GM10266 (cell line): ENCODE measurements around the gene DAZAP2.

Source experiments
- DNase-seq: peaks from one replicate; pipeline ENCODE4 v3.0.0; 2012; ENCODE audit errors: extremely low spot score
- TF ChIP-seq, protein P1 (sequence below): IDR thresholded peaks from 2 replicates; pipeline ENCODE4 v1.5.1; 2012; ENCODE audit warnings: mild to moderate bottlenecking, low read depth; ENCODE audit not compliant: control insufficient read depth, insufficient read depth; ENCODE audit errors: missing control alignments

DAZAP2 gene

DNA sequence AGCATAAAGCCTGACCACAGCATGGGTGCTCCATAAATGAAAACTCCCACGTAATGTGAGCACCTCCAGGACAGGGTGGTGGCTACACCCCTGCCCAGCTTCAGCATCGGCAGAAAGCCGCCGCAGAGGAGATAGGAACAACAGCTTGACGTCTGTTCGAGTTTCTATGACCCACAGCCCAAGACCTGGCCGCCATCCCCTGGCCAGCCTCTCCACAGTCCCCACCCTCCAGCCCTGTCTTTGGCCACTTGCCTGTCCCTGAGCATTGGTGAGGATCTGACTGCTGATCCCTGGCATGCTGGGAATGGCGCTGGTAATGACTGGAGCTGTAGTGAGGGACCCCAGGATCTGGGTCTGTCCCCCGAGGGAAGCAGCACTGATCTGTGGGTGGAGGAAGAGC lies 42.1 kb upstream of the DAZAP2 start:
- DNase-seq = no peak
- TF ChIP-seq, protein P1, sequence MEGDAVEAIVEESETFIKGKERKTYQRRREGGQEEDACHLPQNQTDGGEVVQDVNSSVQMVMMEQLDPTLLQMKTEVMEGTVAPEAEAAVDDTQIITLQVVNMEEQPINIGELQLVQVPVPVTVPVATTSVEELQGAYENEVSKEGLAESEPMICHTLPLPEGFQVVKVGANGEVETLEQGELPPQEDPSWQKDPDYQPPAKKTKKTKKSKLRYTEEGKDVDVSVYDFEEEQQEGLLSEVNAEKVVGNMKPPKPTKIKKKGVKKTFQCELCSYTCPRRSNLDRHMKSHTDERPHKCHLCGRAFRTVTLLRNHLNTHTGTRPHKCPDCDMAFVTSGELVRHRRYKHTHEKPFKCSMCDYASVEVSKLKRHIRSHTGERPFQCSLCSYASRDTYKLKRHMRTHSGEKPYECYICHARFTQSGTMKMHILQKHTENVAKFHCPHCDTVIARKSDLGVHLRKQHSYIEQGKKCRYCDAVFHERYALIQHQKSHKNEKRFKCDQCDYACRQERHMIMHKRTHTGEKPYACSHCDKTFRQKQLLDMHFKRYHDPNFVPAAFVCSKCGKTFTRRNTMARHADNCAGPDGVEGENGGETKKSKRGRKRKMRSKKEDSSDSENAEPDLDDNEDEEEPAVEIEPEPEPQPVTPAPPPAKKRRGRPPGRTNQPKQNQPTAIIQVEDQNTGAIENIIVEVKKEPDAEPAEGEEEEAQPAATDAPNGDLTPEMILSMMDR = no peak

DNA sequence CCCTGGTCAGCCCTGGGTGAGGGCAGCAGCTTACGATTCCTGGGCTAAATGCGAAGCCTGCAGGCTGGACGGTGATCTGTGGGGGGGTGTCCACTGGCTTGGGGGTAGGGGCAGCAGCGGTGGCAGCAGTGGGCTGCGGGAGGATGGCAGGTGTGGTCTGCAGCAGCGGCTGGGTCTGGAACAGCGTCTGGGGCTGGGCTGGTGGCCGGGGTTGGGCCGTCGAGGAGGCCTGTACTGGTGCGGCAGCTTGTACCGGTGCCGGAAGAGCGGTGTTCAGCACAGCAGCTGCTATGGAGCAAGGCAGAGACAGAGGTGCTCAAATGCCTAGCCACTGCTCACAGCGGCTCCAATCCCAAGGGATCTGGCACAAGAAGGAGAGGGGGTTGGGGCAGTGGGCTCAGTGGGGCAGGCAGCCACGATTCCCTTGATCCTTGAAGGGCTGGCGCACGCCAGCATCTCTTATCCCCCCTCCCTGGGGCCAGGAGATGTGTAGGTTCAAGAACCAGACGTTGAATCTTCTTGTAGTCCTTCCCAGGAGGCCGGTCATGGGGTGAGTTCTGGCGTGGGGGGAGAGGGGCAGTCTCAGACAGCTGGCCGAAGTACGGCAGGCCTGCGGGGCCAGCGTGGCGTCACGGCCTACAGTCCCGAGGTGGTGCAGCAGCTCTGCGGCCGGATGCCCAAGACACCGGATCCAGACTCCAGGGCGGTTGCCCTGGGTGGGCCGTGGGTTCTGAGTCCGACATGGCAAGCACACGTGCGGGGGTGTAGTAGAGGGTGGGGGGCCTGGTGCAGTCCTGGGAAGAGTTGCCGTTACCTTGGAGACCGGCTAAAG lies 40.7 kb upstream of the DAZAP2 start:
- TF ChIP-seq, protein P1 = no peak
- DNase-seq = no peak

DNA sequence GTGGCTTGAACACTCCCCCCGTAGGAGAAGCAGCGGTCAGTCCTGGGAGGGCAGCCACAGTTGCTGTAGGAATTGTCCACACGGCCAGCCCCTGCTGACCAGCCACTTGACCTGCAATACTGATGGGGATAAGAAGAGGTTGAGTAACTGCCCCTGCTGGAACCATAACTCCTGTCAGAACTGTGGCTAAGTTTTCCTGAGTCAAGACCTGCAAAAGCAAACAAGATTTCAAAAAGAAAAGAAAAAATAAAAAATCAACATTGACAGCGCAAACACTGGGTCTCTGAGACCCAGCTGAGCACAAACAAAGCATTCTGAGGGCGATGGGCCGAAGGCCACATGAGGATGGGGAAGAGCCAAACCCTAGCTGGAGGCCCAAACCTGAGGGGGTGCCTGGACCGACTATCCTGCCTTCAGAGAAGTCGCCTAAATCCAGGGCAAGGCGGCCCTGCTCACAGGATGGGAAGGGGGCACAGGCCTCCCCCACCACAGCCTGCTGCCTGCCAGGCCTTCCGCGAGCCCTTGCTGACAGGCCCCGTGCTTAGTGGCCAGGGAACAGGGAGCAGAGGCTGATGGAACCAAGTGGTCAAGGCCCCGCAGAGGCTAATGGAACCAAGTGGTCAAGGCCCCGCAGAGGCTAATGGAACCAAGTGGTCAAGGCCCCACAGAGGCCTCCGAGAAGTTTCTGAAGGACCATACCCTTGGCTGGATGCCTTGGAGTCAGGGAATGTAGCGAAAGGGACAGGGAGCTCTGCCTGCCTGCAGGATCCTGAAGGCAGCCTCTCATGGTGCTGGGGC lies 39.9 kb upstream of the DAZAP2 start:
- no peak for DNase-seq
- TF ChIP-seq, protein P1 = no peak

DNA sequence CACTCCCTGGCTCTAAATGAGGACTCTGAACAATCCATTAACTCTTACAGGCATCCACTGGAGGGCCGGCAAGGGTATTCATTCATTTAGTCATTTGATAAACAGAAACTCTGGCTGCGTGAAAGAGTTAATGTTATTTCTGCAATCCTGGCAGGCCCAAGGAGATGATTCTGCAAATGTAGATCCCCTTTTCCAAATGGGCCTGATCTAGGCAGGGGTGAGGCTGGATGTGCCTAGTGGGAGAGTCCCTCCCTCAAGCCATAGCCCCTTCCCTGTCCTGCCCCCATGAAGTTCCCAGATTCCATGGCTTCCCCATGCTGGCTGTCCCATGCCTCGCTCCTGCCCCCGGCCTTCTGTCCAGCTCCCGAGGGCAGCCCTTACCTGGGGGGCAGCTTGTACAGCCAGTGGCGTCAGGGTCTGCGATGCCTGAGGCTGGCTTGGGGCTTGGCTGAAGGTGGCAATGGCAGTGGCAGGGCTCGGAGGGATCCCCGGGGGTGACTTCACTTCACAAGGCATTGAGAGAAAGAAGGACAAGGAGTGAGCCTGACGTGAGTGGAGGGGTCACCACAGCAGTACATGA lies 39.2 kb upstream of the DAZAP2 start:
- DNase-seq = no peak
- TF ChIP-seq, protein P1 = no peak

DNA sequence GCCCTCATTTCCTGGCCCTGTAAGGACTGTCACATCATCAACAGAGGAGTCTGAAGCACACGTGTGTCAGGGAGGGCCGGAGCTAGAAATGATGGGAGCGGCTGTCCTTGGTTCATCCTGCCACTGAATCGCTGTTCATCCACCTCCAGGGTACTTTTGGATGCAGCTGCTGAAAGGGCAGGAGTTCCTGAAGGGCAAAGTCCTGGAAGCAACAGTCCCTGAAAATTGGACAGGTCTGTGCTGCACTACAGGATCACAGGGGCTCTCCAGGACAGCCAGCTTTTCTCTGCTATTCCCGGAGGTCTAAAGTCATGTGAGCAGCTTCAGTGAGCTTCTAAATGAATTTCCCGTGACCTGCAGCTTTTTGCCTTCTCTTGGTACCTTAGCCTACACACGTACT lies 38.5 kb upstream of the DAZAP2 start:
- no peak for DNase-seq
- TF ChIP-seq, protein P1 = no peak

DNA sequence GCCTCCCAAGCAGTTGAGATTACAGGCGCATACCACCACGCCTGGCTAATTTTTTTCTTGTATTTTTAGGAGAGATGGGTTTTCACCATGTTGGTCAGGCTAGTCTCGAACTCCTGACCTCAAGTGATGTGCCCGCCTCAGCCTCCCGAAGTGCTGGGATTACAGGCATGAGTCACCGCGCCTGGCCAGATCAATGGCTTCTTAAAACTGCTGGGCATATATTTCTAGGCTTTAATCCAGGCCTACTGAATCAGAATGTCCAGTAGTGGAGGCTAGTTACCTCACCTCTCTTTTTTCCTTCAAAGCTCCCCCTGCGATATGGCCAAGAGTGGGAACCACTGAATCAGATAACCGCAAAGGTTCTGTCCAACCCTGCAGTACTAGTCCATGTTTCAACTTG lies 37.8 kb upstream of the DAZAP2 start:
- no peak for DNase-seq
- TF ChIP-seq, protein P1 = no peak
